BJ (cell line): ENCODE measurements around the gene SKAP1. TPM values are rescaled to one million over a fixed set of nuclear protein-coding genes. Genes with fewer than 3 reads are reported as not detected.
"Not testable (repeated sequence)": the region's sequence is repeated elsewhere in the genome, so short reads cannot be mapped to it uniquely, and the experiment has no call there.

Source experiments
- CTCF ChIA-PET: fragments of 350-600 bp; formaldehyde crosslinking; extraction: SDS; loops from one replicate; lab custom pipeline; 2021; ENCODE audit warnings: antibody characterized with exemption, inconsistent platforms; lab: Yijun Ruan, JAX
- POLR2A ChIA-PET: fragments of 300-600 bp; sonication (Branson Sonifier 250); formaldehyde crosslinking; extraction: SDS; loops from one replicate; lab custom pipeline; 2021; ENCODE audit warnings: antibody characterized with exemption; lab: Charles Lee
- DNase-seq: peaks from one replicate; pipeline ENCODE4 v3.0.0-alpha.2; 2011; ENCODE audit warnings: low read depth
- H3K27me3 ChIP-seq: 2 replicates; pipeline ENCODE4 v1.6.0; 2011; ENCODE audit warnings: low read length; ENCODE audit not compliant: control insufficient read depth, insufficient read depth
- H3K36me3 ChIP-seq: 2 replicates; pipeline ENCODE4 v1.5.1; 2011; ENCODE audit warnings: low read length; ENCODE audit not compliant: control insufficient read depth, insufficient read depth
- H3K4me3 ChIP-seq: 2 replicates; pipeline ENCODE4 v1.5.1; 2011; ENCODE audit warnings: low read depth, mild to moderate bottlenecking, control low read depth, low read length
- polyA plus RNA-seq: library from polyadenylated mRNA; depleted of rRNA; stranded (reverse); fragments of >200 nt; gene quantifications from 2 replicates; pipeline ENCODE4 v1.2.3, GENCODE V29; 2011
- TF ChIP-seq, protein P1 (sequence below): IDR thresholded peaks from 2 replicates; pipeline ENCODE4 v1.5.1; 2011; ENCODE audit warnings: low read depth, mild to moderate bottlenecking, control low read depth, inconsistent platforms, low read length, moderate library complexity; ENCODE audit not compliant: insufficient read depth

SKAP1 gene
- polyA plus RNA-seq, 1 experiment, result not detected

DNA sequence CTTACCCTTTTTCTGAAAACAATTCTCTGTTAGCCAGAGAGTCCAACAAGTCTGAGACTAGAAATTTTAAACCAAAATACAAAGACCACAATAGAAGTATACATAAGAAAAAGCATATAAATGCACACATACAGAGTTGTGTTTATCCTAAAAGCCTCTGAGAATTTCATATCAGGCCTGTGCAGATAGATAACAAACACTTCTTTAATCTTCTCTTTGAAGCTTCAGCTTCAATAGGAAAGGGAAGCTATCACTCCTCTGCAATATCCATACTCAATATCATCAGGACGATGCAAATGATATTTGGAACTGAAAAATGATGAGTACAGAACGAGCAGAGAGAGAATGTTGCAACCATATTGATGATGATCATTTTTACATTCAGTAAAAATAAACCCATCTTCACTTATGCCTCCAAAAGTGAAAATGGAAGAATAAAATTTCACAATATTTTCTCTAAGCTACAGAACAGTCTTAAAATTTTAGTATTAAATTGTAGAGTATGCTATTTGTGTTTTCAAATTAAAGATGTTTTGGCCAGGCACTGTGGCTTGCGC lies 61.6 kb downstream of the SKAP1 start:
- Histone ChIP-seq H3K27me3 (peaks cover 11% of the 10 kb centered on the region), H3K4me3 (no peak overlapping the region), H3K36me3 (no peaks in the 10 kb centered on the region)
- TF ChIP-seq, protein P1, sequence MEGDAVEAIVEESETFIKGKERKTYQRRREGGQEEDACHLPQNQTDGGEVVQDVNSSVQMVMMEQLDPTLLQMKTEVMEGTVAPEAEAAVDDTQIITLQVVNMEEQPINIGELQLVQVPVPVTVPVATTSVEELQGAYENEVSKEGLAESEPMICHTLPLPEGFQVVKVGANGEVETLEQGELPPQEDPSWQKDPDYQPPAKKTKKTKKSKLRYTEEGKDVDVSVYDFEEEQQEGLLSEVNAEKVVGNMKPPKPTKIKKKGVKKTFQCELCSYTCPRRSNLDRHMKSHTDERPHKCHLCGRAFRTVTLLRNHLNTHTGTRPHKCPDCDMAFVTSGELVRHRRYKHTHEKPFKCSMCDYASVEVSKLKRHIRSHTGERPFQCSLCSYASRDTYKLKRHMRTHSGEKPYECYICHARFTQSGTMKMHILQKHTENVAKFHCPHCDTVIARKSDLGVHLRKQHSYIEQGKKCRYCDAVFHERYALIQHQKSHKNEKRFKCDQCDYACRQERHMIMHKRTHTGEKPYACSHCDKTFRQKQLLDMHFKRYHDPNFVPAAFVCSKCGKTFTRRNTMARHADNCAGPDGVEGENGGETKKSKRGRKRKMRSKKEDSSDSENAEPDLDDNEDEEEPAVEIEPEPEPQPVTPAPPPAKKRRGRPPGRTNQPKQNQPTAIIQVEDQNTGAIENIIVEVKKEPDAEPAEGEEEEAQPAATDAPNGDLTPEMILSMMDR, result no peak
- DNase-seq, result no peak
- POLR2A ChIA-PET, result no interaction called here
- CTCF ChIA-PET, result interaction anchor here (1.2 kb wide), 1 partner anchor 16 kb away, joined by 3 read pairs; no protein-coding TSS in a partner anchor

DNA sequence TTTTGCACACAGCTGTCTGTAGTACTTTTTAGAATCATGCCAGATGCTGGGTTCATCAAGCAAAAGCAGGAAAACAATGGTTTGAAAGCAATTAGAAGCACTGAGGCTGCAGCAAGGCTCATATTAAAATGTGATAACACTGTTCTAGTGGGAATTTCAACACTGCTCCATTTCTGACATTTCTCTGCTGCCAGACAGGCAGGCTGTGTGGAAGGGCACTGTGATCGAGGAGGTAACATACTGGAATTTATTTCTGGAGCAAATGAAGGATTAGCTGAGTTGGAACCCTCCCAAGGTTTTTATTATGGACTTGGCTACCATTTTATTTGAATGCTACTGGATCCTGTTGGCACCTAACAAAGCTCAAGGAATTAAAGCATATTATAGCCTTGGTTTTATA lies 66.9 kb downstream of the SKAP1 start:
- CTCF ChIA-PET, result interaction anchor here (0.6 to 1.4 kb wide), 6 partner anchors 8 to 231 kb away, joined by 3 to 9 read pairs (median 3); no protein-coding TSS in a partner anchor
- Histone ChIP-seq H3K36me3 (no peaks in the 10 kb centered on the region), H3K4me3 (no peak overlapping the region), H3K27me3 (peaks cover 11% of the 10 kb centered on the region)
- no peak for DNase-seq
- TF ChIP-seq, protein P1, result no peak
- POLR2A ChIA-PET, result no interaction called here

DNA sequence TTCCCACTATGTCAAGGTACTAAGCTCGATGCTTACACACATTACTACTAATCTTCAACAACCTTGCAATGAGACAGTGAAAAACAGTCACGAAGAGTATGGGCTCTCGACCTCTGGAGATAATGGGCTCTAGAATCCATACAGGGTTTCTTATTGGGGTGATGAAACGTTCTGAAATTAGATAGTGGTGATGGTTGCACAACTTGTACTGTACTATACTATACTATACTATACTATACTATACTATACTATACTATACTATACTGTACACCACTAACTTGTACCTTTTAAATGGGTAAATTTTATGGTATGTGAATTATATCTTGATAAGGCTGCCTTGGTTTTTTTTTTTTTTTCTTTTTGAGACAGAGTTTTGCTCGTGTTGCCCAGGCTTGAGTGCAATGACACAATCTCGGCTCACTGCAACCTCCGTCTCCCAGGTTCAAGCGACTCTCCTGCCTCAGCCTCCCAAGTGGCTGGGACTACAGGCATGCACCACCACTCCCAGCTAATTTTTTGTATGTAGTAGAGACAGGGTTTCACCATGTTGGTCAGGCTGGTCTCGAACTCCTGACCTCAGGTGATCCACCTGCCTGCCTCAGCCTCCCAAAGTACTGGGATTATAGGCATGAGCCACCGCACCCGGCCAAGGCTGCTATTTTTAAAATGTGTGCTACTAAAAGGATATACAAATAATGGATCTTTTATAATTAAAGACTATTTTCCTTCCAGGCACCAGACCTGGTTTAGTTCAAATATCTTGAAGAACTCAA lies 69.0 kb downstream of the SKAP1 start:
- CTCF ChIA-PET, result interaction anchor here (1.3 kb wide), 1 partner anchor 232 kb away, joined by 3 read pairs; no protein-coding TSS in a partner anchor

DNA sequence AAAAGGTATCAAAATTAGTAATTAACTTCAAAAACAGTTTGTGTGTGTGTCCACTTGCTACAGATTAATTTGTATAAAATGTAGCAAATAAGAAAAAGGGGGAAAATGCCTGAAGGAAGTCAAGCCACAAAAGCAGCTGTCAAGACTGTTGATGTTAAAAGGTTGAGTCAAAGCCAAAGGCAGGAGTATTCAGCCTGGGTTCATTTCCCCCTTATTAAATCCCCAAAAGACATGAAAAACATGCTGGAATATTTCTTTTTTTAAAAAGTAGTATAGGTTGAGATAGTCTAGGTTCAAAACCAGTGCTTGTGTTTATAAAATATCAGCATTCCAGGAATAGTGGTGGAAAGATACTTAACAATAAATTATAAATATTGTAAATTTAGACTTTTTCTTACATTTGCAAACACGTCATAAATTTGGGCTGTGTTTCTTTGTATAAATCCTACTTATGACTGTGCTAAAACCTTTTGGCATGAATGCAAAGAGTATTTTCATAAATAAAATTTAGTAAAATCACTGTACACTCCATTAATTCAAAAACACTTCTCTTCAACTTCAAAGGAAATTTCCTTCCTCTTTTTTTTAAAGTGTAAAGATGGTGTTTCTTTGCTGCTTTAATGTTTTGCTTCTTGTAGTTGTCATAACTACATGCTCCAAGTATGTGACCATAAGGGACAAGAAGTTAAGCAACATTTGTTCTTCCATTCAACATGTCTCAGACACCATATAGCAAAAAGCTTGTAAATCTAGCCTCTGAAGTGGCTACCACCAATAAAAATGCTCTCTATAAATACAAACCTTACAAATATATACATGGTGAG lies 72.0 kb downstream of the SKAP1 start:
- Histone ChIP-seq H3K27me3 (peaks cover 8% of the 10 kb centered on the region), H3K36me3 (no peaks in the 10 kb centered on the region), H3K4me3 (no peak overlapping the region)
- CTCF ChIA-PET, result interaction anchor here (0.9 to 1.7 kb wide), 2 partner anchors 27 to 235 kb away, joined by 3 to 8 read pairs; partner anchors contain the start of gene HOXB5
- DNase-seq, result no peak
- TF ChIP-seq, protein P1, result no peak
- POLR2A ChIA-PET, result no interaction called here

More for the DNA sequence above, 69.0 kb downstream of the SKAP1 start:
- H3K36me3 ChIP-seq, H3K4me3 ChIP-seq, DNase-seq, POLR2A ChIA-PET: not testable (repeated sequence)
- H3K27me3 ChIP-seq, result peaks cover 11% of the 10 kb centered on the region

DNA sequence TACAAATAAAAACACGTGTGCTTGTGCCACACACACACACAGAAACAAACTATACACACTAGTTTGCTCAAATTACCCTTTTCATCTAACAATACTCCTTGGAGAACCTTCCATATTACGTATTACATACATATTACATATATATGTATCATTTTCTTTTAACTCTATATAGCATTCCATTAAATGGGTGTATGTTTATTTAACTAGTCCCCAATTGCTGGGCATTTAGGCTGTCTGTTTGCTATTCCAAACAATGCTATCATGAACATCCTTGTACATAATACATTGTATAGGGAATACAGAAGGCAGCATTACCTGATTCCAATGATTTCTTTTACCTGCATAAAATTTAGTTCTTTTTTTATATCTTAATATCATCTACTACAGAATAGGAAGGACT lies 73.1 kb downstream of the SKAP1 start:
- Histone ChIP-seq H3K36me3 (no peaks in the 10 kb centered on the region), H3K4me3 (no peak overlapping the region), H3K27me3 (peaks cover 6% of the 10 kb centered on the region)
- ChIA-PET CTCF (no interaction called here), POLR2A (no interaction called here)
- DNase-seq, result no peak
- TF ChIP-seq, protein P1, result no peak
